Measurements from ENCODE around the gene TEKT3. TPM values are rescaled to one million over a fixed set of nuclear protein-coding genes. Genes with fewer than 3 reads are reported as not detected.

TEKT3 gene
- polyA plus RNA-seq, 3 donors = not detected

- TF ChIP-seq CTCF (IDR thresholded peaks at IDR 0.05) = no peak
Measured at GRCh38 chr17:15303268-15303667, 38.1 kb downstream of the TEKT3 start.

GRCh38 chr17:15301845-15302244 is 39.6 kb downstream of the TEKT3 start:
- Mint-ChIP-seq H3K27me3 (ENCODE audit: low read depth in 3 of 3) (peaks cover 9 to 16% (median 11%) of the 10 kb centered on the region in 3 donors), H3K36me3 (no peaks in the 10 kb centered on the region), H3K9me3 (peaks cover 0 to 8% (median 3%) of the 10 kb centered on the region in 7 donors), H3K4me3 (no peak overlapping the region), H3K27ac (no peak overlapping the region), H3K4me1 (no peaks in the 10 kb centered on the region)
- intact Hi-C loops (cut with micrococcal nuclease) = no loop called here
- no CpG with 5 or more reads among the region's 6 CpGs for WGBS (ENCODE audit: insufficient coverage)
- H3K27ac ChIP-seq (ENCODE audit: low read depth in 1 of 2, low read length in 2 of 2) = no peak overlapping the region
- H3K27me3 ChIP-seq (ENCODE audit: control insufficient read depth in 2 of 2, insufficient read depth in 2 of 2, low read length in 2 of 2) = no peaks in the 10 kb centered on the region
- DNase-seq = no peak
- no peak overlapping the region for H3K4me2 ChIP-seq (replicated peaks; ENCODE audit: extremely low read depth, low read length, poor library complexity, severe bottlenecking)
- no peaks in the 10 kb centered on the region for H4K20me1 ChIP-seq (ENCODE audit: insufficient read depth, low read length)
- no peak for TF ChIP-seq CTCF (IDR thresholded peaks at IDR 0.05)
- H2AFZ ChIP-seq (ENCODE audit: insufficient read depth, low read depth, low read length, poor library complexity, severe bottlenecking) = no peak overlapping the region
- no peaks in the 10 kb centered on the region for H3K9me3 ChIP-seq (replicated peaks in 1 of 2; ENCODE audit: control insufficient read depth in 1 of 2, insufficient read depth in 1 of 2, low read length in 2 of 2)
- H3K4me3 ChIP-seq (replicated peaks in 1 of 3; ENCODE audit: low read depth in 2 of 3, low read length in 3 of 3) = no peak overlapping the region
- H3K9ac ChIP-seq (ENCODE audit: insufficient read depth, low read length, poor library complexity, severe bottlenecking) = no peak overlapping the region
- no peaks in the 10 kb centered on the region for H3K79me2 ChIP-seq (ENCODE audit: insufficient read depth, low read length)
- H3K36me3 ChIP-seq (replicated peaks in 1 of 2; ENCODE audit: control insufficient read depth in 1 of 2, insufficient read depth in 2 of 2, low read length in 2 of 2) = no peaks in the 10 kb centered on the region
- H3K4me1 ChIP-seq (ENCODE audit: control insufficient read depth in 1 of 2, insufficient read depth in 2 of 2, low read length in 2 of 2) = no peaks in the 10 kb centered on the region

More at GRCh38 chr17:15303268-15303667, 38.1 kb downstream of the TEKT3 start:
- Mint-ChIP-seq H3K4me1 (no peaks in the 10 kb centered on the region), H3K4me3 (no peak overlapping the region), H3K36me3 (no peaks in the 10 kb centered on the region), H3K9me3 (peaks cover 0 to 7% (median 2%) of the 10 kb centered on the region in 7 donors), H3K27ac (no peak overlapping the region), H3K27me3 (ENCODE audit: low read depth in 3 of 3) (peaks cover 9 to 16% (median 11%) of the 10 kb centered on the region in 3 donors)
- Histone ChIP-seq H4K20me1 (ENCODE audit: insufficient read depth, low read length) (no peaks in the 10 kb centered on the region), H3K79me2 (ENCODE audit: insufficient read depth, low read length) (no peaks in the 10 kb centered on the region), H3K27me3 (ENCODE audit: control insufficient read depth in 2 of 2, insufficient read depth in 2 of 2, low read length in 2 of 2) (no peaks in the 10 kb centered on the region), H3K4me3 (replicated peaks in 1 of 3; ENCODE audit: low read depth in 2 of 3, low read length in 3 of 3) (no peak overlapping the region), H3K9me3 (replicated peaks in 1 of 2; ENCODE audit: control insufficient read depth in 1 of 2, insufficient read depth in 1 of 2, low read length in 2 of 2) (no peaks in the 10 kb centered on the region), H3K4me2 (replicated peaks; ENCODE audit: extremely low read depth, low read length, poor library complexity, severe bottlenecking) (no peak overlapping the region), H3K36me3 (replicated peaks in 1 of 2; ENCODE audit: control insufficient read depth in 1 of 2, insufficient read depth in 2 of 2, low read length in 2 of 2) (no peaks in the 10 kb centered on the region), H3K4me1 (ENCODE audit: control insufficient read depth in 1 of 2, insufficient read depth in 2 of 2, low read length in 2 of 2) (no peaks in the 10 kb centered on the region), H2AFZ (ENCODE audit: insufficient read depth, low read depth, low read length, poor library complexity, severe bottlenecking) (no peak overlapping the region), H3K9ac (ENCODE audit: insufficient read depth, low read length, poor library complexity, severe bottlenecking) (no peak overlapping the region), H3K27ac (ENCODE audit: low read depth in 1 of 2, low read length in 2 of 2) (no peak overlapping the region)
- 89% methylated on average over 1 of the region's 3 CpGs for WGBS (ENCODE audit: insufficient coverage)
- intact Hi-C loops (cut with micrococcal nuclease) = no loop called here
- no peak for DNase-seq

Data from CD14-positive monocyte (primary cell).